Measurements from ENCODE around the gene PALLD.
"Not testable (repeated sequence)": the region's sequence is repeated elsewhere in the genome, so short reads cannot be mapped to it uniquely, and the experiment has no call there.

Gene PALLD

GRCh38 chr4:168710353-168710946 lies 213.6 kb downstream of the PALLD start:
- H3K27ac ChIP-seq, result no peak overlapping the region

DNA sequence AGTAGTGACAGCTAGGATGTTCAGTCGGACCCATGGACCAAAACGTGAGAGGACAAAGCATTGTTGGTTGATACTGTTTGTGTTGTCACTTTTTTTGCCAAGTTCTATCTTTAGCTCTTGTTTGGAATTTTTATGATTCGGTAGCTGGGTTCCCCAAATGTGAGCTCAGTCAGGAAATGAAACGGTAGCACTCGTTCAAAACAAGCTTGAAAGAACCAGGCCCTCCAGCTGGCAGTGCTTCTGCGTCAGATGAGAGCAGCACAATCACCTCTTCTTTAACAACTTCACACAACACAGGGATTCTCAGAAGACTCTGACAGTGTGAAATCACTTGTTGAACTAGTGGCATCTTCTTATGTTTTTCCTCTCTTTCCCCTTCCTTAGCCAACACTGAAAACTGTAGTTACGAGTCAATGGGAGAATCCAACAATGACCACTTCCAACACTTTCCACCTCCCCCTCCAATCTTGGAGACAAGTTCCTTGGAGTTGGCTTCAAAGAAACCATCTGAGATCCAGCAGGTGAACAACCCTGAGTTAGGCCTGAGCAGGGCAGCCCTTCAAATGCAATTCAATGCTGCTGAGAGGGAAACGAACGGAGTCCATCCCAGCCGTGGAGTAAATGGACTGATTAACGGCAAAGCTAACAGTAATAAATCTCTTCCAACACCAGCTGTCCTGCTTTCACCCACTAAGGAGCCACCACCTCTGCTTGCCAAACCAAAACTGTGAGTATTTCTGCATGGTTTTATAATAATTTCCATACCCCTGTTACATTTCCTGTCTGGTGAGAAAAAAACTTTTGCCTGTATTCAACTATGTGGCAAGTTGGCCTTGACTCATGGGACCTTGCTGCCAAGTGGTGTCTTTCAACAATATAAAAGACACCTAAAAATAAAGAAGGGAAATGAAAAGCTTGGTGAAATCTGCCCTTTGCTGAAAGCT lies 214.6 kb downstream of the PALLD start:
- Histone ChIP-seq H3K27ac (peak overlapping the region in 8 of 21 experiments; percentile 7 to 63 (median 38)), H3K4me3 (no peak overlapping the region)

More at GRCh38 chr4:168710353-168710946, 213.6 kb downstream of the PALLD start:
- no peak overlapping the region for H3K4me3 ChIP-seq

DNA sequence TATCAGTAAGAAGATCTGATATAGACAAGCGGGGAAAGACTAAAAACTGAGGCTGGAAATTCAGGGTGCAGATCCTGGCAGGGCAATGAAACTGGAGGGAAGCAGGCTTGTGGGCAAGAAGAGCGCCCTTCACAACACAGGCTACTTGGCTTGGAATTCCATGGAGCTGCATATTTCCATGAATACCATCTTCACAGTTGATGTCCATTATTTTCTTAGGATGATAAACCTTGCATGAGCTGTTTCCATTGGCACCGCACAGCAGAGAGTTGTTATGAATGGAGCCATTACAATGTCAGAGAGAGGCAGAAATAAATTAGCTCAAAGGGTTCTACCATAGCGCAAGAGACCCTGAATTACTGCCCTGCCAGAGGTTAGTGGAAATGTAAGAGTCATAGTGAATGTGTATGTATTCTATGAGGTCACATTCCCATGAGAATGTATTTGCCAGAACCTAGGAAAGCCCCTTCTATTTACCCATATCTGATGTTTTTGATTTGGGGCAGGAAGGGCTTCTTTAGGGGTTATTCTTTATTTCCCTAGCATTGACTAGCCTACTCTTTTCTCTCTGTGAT lies 215.6 kb downstream of the PALLD start:
- peak overlapping the region in 5 of 21 experiments; percentile 7 to 63 (median 45) for H3K27ac ChIP-seq
- H3K4me3 ChIP-seq, result no peak overlapping the region

DNA sequence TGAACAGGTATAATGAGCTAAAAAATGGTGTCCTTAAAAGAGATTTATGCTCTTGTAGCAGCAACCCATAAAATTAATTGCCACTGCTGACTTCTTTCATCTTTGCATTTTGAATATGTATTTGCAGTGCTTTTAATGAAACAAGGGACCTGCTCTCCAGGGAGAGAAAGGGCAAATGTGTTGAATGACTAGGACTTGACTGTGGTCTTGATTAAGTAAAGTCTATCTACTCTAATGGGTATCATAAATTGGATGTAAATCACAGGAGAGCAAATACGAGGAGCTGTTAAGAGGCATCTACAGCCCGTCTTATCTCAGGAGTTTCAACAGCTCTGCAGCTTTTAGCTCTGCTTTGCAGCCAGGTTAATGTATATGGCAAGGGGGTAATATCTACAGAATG lies 216.4 kb downstream of the PALLD start:
- H3K27ac ChIP-seq, result no peak overlapping the region
- no peak overlapping the region for H3K4me3 ChIP-seq

GRCh38 chr4:168715896-168716295 lies 219.0 kb downstream of the PALLD start:
- no peak overlapping the region for H3K4me3 ChIP-seq
- H3K27ac ChIP-seq, result peak overlapping the region in 2 of 21 experiments; percentile 34 to 54

DNA sequence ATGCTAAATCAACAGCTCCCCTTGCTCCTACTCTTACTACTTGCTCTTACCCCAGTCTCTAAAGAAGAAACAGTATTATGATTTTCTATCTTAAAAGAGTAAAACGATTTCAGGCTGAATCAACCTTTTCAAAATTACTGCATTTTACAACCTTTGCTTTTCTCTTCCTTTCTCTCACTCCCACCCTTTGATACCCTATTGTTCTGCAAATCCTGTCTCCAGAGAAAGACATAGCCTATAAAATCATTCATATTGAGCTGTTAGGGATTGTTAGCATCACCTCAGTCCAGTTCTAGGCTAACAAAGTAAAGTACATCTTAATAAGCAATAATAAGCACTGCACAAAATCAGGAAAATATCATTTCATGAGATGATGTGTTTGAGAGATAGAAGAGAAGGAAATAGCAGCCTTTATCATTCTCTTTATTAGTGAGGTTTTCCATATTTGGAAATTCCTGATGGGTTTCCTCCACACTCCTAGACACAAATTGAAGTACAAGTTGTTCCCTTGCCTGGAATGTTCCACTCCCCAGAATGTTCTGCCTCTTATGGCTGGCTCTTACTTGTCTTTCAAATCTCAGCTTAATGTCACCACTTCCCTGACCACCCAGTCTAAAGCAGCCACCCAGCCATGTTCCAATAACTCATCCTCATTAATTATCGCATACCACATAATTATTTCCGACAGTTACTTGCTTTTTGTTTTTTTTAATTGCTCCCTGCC lies 219.7 kb downstream of the PALLD start:
- Histone ChIP-seq H3K27ac (peak overlapping the region in 3 of 21 experiments; percentile 29 to 54 (median 34)), H3K4me3 (no peak overlapping the region)

DNA sequence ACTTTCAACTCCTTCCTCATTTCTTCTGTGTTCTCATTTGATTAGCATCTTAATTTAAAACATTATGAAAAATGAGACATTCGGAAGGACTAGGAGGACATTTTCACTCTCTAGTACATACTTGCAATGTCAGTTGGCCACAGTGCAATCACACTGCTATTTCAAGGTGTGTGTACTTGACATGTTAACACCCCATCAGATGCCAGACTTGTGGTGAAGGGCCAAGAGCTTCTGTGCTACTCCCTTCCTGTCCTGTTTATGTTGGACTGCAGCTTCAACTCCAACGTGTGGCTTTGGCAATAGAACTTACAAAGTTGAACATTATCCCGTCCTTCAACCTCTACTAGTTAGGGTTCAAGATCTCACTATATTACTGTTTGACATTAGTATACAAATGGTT lies 221.0 kb downstream of the PALLD start:
- H3K4me3 ChIP-seq, result no peak overlapping the region
- peak overlapping the region in 1 of 21 experiments; percentile 1 for H3K27ac ChIP-seq

GRCh38 chr4:168719725-168720124 lies 222.9 kb downstream of the PALLD start:
- Histone ChIP-seq H3K27ac (no peak overlapping the region), H3K4me3 (no peak overlapping the region)

GRCh38 chr4:168720396-168720900 lies 223.6 kb downstream of the PALLD start:
- Histone ChIP-seq H3K27ac (no peak overlapping the region), H3K4me3 (no peak overlapping the region)

- Histone ChIP-seq H3K4me3 (no peak overlapping the region), H3K27ac (peak overlapping the region in 3 of 21 experiments; percentile 46 to 50 (median 48))
These were observed 225.5 kb downstream of the PALLD start for GRCh38 chr4:168722391-168722790.

DNA sequence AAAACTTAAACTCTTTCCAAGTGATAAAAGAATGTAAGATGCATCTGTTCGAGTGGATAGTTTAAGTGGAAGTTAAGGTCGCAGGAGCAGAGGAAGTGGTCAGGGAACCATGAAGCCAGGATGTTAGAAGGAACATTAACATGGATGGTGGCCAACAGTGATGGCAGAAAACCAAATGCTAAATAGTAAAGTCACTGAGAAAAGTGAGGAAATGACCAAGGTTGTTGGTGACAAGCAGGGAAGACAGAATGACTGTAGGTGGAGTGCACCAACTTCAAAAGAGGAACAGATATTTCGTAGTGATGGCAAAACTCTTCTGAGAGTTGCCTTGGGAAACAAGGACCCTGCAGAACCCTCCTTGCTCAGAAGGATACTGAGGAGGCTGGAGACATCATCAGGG lies 226.2 kb downstream of the PALLD start:
- H3K27ac ChIP-seq, result peak overlapping the region in 4 of 21 experiments; percentile 19 to 48 (median 42)
- no peak overlapping the region for H3K4me3 ChIP-seq

DNA sequence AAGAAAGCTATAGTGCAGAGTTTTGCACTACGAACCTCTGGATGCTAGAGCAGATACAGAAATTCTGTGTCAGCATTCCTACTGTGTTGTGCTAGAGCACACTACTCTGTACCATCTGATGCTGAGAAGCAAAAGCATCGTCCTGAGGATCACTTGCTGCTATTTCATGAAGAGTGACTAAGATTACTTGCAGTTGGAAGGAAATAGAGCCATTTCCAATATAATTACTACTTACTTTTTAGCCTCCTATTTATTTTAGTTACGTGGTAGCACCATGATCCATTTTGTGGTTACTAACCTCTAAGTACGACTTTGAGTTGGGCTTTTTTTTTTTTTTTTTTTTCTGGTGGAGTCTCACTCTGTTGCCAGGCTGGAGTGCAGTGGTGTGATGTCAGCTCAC lies 226.7 kb downstream of the PALLD start:
- Histone ChIP-seq H3K4me3 (no peak overlapping the region), H3K27ac (peak overlapping the region in 3 of 21 experiments; percentile 19 to 48 (median 46))

DNA sequence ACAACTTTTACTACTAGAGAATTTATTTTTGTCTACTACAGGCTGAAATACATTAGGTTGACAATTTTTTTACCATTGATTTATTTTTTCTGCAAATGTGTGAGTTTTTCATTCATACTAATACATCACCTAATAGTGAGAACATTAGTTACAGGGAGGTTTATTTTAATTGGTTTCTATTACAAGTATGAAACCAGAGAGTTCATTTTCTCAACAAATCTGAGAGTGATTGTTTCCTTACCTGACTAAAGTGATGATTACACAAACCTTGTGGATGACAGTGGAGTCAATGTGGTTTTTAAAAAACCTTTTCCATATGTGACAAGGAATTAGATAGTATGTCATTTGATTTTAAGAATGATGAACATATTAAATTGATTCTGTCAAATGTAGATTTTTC lies 227.4 kb downstream of the PALLD start:
- H3K27ac ChIP-seq, result peak overlapping the region in 3 of 21 experiments; percentile 3 to 38 (median 19)
- no peak overlapping the region for H3K4me3 ChIP-seq

- H3K27ac ChIP-seq, result peak overlapping the region in 4 of 21 experiments; percentile 3 to 38 (median 19)
- H3K4me3 ChIP-seq, result no peak overlapping the region
These were observed 228.0 kb downstream of the PALLD start for GRCh38 chr4:168724686-168725411.

GRCh38 chr4:168725930-168726329 lies 229.1 kb downstream of the PALLD start:
- Histone ChIP-seq H3K4me3 (no peak overlapping the region), H3K27ac (peak overlapping the region in 1 of 21 experiments; percentile 40)

DNA sequence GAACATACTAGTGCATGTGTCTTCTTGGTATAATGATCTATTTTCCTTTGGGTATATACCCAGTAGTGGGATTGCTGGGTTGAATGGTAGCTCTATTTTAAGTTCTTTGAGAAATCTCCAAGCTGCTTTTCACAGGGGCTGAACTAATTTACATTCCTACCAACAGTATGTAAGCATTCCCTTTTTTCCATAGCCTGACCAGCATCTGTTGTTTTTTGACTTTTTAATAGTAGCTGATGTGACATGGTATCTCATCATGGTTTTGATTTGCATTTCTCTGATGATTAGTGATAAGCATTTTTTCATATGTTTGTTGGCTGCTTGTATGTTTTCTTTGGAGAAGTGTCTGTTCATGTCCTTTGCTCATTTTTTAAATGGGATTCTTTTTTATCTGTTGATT lies 230.3 kb downstream of the PALLD start:
- not testable (repeated sequence) for H3K4me3 ChIP-seq, H3K27ac ChIP-seq

DNA sequence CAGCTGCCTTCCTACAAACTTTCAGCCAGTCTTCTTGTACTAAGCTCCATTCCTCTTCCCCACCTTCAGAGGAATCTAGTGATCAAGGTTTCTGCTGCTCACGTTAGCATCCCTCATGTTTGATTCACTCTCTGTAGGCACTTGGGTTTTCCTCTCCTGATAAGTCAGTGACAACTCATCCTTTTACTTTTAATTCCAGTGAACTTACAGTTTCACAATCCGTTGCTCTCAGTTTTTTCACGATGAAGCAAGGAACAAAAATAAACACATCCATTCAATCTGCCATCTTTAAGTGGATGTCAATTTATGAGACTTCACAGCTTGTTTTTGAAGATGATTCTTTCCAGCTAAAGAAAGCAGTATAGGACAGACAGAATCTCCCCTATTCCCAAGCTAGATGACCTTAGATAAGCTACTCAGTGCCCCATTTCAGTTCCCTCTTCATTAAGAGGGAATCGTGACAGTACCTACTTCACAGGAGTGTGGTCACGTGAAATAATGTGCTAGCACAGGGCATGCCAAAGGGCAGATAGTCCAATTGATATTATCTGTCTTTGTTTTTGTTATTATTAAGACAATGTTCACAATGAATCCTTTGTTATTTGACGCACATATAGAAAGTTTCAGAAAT lies 234.3 kb downstream of the PALLD start:
- H3K27ac ChIP-seq, result no peak overlapping the region
- H3K4me3 ChIP-seq, result no peak overlapping the region

GRCh38 chr4:168731706-168732414 lies 235.0 kb downstream of the PALLD start:
- Histone ChIP-seq H3K27ac (no peak overlapping the region), H3K4me3 (no peak overlapping the region)
